Prostate gland (tissue), 2 donors: ENCODE measurements around the gene AMN.

Experiments used
- POLR2A ChIP-seq: fragments of 450-650 bp; IDR thresholded peaks from one replicate; pipeline ENCODE4 v1.6.1; 2016; ENCODE audit warnings: antibody characterized with exemption, mild to moderate bottlenecking
- POLR2AphosphoS5 ChIP-seq: sonication (generic); formaldehyde crosslinking; IDR thresholded peaks from one replicate; pipeline ENCODE4 v1.6.1; 2017; ENCODE audit warnings: antibody characterized with exemption
- TF ChIP-seq, protein P1 (sequence below), 4 experiments: fragments of 200-600 bp in 2 of 4; fragments of 450-650 bp in 2 of 4; sonication (generic) in 2 of 4; IDR thresholded peaks; 1 replicate in 3 of 4; 2 replicates in 1 of 4; pipeline ENCODE4 v1.5.1; 2016 to 2019; ENCODE audit warnings: antibody characterized with exemption in 4 of 4, mild to moderate bottlenecking in 2 of 4, moderate library complexity in 2 of 4

DNA sequence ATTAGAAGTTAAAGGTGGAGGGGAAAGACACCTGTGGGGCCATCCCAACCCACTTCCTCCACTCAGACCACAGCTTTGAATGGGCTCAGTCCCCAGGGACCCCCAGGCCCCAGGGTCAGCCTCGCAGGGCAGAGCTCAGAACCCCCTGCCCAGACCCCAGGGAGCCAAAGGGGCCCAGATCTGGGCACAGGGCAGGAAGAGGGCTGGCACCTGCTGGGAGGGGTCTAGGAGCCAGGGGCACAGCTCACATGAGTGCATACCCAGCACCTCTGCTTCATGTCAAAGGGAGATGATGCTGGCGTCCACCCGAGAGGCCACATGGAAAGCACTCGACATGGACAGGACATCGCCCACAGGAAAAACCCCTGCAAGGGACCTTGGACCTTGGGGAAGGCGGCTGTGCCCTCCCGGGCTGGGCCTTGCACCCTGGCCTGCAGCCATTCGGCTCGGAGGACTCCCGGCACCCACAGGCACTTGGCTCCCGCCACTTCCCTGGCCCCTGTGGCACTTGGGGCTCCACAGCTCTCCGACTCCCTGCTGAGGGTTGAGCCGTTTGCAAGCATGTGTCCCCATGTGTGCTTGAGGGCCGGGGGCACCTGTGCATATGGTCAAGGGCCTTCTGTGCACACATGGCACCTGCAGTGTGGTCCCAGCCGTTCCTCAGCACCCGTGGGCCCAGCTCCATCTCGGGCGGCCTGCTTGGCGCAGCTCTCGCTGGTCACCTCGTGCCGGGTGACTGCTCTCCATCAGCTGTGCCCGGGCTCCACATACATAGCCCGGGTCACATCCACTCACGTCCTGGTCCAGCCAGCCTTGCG, 7.8 kb upstream of the AMN start:
- no peak for TF ChIP-seq POLR2A
- TF ChIP-seq, protein P1, sequence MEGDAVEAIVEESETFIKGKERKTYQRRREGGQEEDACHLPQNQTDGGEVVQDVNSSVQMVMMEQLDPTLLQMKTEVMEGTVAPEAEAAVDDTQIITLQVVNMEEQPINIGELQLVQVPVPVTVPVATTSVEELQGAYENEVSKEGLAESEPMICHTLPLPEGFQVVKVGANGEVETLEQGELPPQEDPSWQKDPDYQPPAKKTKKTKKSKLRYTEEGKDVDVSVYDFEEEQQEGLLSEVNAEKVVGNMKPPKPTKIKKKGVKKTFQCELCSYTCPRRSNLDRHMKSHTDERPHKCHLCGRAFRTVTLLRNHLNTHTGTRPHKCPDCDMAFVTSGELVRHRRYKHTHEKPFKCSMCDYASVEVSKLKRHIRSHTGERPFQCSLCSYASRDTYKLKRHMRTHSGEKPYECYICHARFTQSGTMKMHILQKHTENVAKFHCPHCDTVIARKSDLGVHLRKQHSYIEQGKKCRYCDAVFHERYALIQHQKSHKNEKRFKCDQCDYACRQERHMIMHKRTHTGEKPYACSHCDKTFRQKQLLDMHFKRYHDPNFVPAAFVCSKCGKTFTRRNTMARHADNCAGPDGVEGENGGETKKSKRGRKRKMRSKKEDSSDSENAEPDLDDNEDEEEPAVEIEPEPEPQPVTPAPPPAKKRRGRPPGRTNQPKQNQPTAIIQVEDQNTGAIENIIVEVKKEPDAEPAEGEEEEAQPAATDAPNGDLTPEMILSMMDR (IDR thresholded peaks at IDR 0.05): no peak
- no peak for TF ChIP-seq POLR2AphosphoS5
